Left forelimb (tissue), 1 donor: ENCODE data around the gene TMCC1.
"Not testable (repeated sequence)": the region's sequence is repeated elsewhere in the genome, so short reads cannot be mapped to it uniquely, and the experiment has no call there.

Experiments
- DNase-seq: peaks from one replicate; pipeline ENCODE4 v3.0.0-alpha.2; 2018; ENCODE audit warnings: low spot score

Gene TMCC1

DNA sequence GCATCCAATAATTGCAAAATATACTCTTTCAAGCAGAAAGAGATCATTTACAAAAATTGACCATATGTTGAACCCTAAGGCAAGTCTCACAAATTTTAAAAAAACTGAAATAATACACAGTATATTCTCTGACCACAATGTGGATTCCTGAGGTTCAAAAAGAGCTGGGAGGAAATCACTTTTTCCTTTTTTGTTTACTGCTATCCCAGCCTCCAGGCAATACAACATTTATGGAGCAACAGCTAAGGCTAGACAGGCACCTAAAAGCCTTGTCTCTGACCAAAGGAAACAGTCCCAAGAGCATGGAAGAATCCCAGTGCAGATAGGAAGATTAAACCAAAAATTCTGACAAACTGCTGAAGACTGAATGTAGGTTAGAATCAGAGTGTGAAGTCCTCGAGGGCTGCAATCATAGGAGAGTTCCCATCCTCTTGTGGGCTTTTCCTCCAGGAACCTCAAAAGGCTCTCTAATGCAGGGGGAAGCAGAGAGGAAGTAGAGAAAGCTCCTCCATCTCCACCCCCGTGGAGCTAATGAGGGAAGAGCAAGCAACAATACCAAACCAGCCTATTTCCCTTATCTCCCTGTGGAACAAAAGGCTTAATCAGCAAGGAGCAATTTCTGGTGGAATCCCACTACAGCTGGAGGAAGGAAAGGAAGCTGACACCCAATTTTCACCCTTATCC lies 57.0 kb downstream of the TMCC1 start:
- DNase-seq: no peak

DNA sequence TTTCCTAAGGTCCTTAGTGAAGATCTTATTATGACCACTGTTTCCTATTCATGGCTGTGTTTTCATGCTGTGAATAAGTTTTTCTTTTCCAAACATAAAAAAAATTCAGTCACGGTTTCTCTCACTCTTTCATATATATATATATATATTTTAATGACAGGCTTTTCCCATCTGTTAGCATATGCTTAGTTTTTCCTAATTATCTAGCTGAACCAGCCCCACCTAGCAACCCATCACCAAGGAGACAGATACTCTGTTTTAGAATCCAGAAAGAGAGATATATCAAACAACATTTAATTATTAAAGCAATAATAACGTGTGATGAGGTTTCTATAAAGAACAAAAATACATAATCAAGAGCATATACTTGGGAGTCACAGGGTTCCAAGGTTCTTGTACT lies 58.3 kb downstream of the TMCC1 start:
- no peak for DNase-seq

DNA sequence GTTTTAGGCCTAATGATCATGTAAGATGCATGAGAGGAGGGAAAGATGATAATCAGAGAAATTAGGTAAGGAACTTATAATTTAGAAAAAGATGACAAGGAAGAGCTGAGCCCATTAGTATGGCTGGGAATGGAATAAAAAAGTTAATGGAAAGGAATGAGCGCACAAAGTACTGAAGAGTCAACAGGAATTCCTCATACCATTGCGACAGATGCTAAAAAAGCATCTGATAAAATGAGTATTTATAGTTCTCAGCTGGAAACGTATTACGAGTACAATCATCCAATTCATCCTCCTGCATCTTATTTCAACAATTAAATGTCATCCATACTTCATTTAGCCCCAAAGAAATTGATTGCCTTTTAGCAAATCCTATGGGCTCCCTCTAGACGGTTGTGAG lies 58.9 kb downstream of the TMCC1 start:
- no peak for DNase-seq

- not testable (repeated sequence) for DNase-seq
These were observed 61.6 kb downstream of the TMCC1 start for GRCh38 chr3:129831942-129832341.

GRCh38 chr3:129831503-129831902 lies 62.0 kb downstream of the TMCC1 start:
- no peak for DNase-seq

DNA sequence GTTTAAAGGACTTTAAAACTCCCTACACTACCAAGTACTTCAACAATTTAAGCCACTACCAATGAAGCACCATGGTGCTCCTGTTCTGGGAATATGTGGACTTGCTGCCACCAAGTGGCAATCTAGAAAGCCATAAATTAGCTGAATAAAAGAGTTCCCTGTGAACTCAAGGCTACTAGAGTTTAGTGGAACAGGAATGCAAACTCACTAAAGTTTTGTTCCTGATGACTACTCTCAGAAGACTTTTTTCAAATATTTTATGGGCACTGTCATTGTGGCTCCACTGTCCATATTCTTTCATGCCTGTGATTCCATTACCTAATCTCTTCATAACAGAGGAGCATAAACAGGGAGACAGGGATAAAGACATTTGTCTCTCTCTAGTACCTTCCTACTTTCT lies 63.9 kb downstream of the TMCC1 start:
- no peak for DNase-seq

- DNase-seq: no peak
These were observed 65.7 kb downstream of the TMCC1 start for GRCh38 chr3:129827765-129828164.

GRCh38 chr3:129824926-129825541 lies 68.5 kb downstream of the TMCC1 start:
- DNase-seq: no peak

- no peak for DNase-seq
These were observed 70.8 kb downstream of the TMCC1 start for GRCh38 chr3:129822679-129823078.

DNA sequence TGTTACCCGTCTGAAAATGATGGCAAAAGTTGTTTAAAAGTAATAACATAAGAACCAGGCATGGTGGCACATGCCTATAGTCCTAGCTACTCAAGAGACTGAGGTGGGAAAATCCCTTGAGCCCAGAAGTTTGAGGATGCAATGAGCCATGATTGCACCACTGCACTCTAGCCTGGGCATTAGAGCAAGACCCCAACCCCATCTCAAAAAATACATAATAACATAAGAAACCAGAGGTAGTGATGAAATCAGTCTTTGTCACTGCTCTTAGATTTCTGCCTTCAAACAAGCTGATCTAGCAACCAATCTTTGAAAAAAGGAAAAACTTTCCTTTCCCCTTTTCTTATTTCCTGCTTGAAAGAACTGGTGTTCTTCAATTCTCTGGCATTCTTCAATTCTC lies 71.3 kb downstream of the TMCC1 start:
- DNase-seq: no peak

DNA sequence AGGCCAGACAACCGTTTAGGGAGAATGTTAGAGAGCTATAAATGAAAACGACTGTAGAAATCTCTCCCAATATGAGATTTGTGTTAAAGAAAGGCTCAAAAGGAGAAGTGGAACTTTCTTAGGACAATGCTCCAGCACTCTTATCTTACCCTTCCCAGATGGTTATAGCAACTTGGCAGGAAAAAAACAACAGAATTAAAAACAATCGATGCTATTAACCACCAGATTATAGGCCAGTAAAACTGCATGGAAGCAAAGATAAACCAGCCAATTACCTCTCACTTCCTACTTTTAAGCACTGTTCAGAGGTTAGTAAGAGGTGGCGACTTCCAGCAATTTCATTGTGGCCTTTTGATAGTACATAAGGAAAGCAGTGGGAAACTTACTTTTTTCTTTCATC lies 72.9 kb downstream of the TMCC1 start:
- DNase-seq: no peak

GRCh38 chr3:129812589-129812988 lies 80.9 kb downstream of the TMCC1 start:
- DNase-seq: no peak

DNA sequence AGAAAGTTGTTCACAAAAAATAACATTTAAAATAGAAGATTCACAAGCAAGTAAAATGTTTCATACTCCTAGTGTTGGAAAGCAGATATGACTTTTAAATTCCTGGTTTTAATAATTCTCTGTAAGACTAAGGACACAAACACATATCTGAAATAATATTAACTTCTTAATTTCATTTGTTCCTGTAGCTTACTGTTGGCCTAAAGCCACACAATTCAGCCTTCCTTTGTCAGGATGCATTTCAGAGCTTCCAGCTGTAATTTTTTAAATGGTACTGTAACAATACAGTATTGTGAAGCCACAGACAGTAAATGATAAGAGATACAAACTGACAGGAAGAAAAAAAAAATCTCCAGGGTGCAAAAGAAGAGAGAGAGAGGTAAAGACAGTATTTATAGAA lies 84.2 kb downstream of the TMCC1 start:
- DNase-seq: no peak

DNA sequence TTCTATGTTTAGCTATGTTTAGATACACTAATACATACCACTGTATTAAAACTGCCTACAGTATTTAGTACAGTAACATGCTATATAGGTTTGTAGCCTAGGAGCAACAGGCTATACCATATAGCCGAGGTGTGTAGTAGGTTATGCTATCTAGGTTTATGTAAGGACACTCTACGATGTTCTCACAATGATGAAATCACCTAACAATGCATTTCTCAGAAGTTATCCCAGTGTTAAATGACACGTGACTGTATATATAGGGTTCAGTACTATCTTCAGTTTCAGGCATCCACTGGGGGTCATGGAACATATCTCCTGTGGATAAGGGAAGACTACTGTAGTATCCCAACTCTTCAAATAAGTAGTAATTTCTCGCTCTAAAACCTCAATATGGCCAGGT lies 97.4 kb downstream of the TMCC1 start:
- DNase-seq: no peak

DNA sequence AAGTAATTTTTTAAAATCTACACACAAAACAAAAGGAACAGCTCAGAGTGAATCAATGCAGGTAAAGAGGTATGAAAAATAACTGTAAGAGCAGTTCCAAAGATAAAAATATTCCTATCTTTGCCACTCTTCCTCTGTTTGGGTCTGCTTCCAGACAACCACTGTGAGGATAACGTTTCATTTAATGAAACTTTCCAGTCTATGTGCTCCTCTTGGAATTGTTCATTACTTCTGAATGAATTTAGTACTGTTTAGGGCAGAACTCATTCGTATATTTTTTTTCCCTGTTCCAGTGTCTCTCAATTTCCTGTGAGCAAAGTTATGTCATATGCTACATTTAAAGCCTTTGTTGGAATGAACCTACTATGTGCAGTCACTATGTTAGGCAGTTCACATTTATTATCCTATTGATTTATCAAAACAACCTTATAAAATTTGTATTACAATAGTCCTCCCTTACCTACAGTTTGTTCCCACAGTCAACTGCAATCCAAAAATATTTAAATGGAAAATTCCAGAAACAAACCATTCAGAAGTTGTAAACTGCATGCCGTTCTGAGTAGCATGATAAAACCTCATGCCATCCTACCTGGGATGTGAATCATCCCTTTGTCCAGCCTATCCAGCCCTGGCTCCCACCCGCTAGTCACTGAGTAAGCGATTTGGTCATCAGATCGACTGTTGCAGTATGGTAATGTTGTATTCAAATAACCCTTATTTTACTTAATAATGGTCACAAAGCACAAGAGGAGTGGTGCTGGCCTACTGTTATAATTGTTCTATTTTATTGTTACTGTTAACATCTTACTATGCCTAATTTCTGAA lies 98.1 kb downstream of the TMCC1 start:
- no peak for DNase-seq

GRCh38 chr3:129794311-129795185 lies 99.0 kb downstream of the TMCC1 start:
- no peak for DNase-seq

DNA sequence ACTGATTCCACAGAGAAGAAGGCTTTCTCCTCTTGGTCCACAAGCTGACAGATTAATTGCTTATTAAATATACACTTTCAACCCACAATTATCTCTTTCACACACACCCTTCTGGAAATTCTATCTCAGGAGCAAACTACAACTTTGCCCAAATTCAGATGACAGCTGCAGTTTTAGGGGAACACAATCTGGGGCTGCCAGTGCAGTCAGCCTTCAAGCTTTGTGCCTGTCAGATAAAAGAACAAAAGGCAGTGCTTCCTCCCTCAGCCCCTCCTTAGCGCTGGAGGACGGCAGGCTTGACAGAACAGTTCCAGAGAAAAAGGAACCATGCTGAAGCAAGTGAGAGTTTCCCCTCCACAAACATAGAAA lies 99.6 kb downstream of the TMCC1 start:
- no peak for DNase-seq

DNA sequence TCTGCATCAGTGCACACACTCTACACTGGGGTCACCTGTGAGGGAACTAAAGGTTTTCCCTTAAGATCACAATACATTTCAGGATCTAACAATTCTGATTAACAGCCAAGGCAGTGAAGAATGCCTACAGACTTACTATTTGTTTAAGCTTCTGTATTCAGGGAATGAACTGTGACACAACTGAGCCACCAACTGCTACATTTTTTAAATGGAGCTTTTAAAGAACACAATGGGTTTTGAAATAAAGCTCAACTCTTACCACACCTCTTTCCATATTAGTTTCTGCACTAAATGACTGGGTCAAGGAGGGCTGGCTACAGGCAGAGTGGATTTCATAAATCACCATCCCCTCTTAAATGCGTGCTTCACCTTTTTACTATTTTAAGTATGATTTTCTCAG lies 100.2 kb downstream of the TMCC1 start:
- no peak for DNase-seq

- no peak for DNase-seq
These were observed 110.0 kb downstream of the TMCC1 start for GRCh38 chr3:129783470-129783869.

- DNase-seq: no peak
These were observed 114.6 kb downstream of the TMCC1 start for GRCh38 chr3:129778871-129779270.

DNA sequence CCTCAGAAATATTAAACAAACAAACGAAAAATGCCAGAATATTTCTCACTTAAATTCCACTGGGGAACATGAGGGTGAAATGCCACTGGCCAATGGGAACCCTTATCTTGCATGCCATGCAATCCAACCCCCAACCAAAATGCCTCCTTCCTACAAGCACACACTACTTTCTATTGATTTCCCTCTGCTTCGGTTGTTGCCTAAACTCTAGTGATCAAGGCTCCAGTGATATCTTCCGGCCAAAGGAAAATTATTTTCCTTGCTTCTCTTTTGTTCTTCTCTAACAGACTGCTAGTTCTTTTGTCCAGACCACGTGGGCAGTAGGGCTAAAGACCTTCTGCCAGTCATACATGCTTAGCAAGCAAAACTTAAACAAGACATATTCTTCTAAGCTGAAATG lies 115.7 kb downstream of the TMCC1 start:
- DNase-seq: no peak

- no peak for DNase-seq
These were observed 117.6 kb downstream of the TMCC1 start for GRCh38 chr3:129775870-129776269.
